HepG2 (cell line): ENCODE results near the gene ARID3C. TPM values are rescaled to one million over a fixed set of nuclear protein-coding genes. Genes with fewer than 3 reads are reported as not detected.

ENCODE experiments used
- AHR ChIP-seq: IDR thresholded peaks from 2 replicates; pipeline ENCODE4 v1.6.1; 2018; ENCODE audit warnings: missing genetic modification reagents, missing compliant biosample characterization
- FLYWCH1 ChIP-seq: sonication (generic); formaldehyde crosslinking; IDR thresholded peaks from 2 replicates; pipeline ENCODE4 v1.8.1; 2023; ENCODE audit warnings: mild to moderate bottlenecking, missing genetic modification reagents
- RAD51 ChIP-seq: fragments of 450-650 bp; IDR thresholded peaks from 2 replicates; pipeline ENCODE4 v1.6.1; 2016; ENCODE audit warnings: borderline replicate concordance
- SIN3B ChIP-seq: fragments of 150-350 bp; IDR thresholded peaks from 2 replicates; pipeline ENCODE4 v1.6.1; 2014; ENCODE audit warnings: low read length
- SNAPC2 ChIP-seq: sonication (generic); formaldehyde crosslinking; IDR thresholded peaks from 2 replicates; pipeline ENCODE4 v1.8.1; 2022; ENCODE audit warnings: mild to moderate bottlenecking, missing genetic modification reagents
- SPEN ChIP-seq: sonication (generic); formaldehyde crosslinking; IDR thresholded peaks from 2 replicates; pipeline ENCODE4 v1.5.1; 2020; ENCODE audit warnings: low read depth, mild to moderate bottlenecking, missing genetic modification reagents
- U2AF2 ChIP-seq: fragments of 200-400 bp; formaldehyde crosslinking; IDR thresholded peaks from 2 replicates; pipeline ENCODE4 v1.6.1; 2017; ENCODE audit warnings: low read depth, mild to moderate bottlenecking, low read length
- ZBTB38 ChIP-seq: sonication (generic); formaldehyde crosslinking; IDR thresholded peaks from 2 replicates; pipeline ENCODE4 v1.5.1; 2020; ENCODE audit warnings: mild to moderate bottlenecking, missing genetic modification reagents
- ZNF703 ChIP-seq: sonication (generic); formaldehyde crosslinking; IDR thresholded peaks from 2 replicates; pipeline ENCODE4 v1.5.1; 2020; ENCODE audit warnings: missing genetic modification reagents, mild to moderate bottlenecking, moderate library complexity, borderline replicate concordance
- polyA plus RNA-seq, 8 experiments: library from polyadenylated mRNA; depleted of rRNA in 3 of 8; stranded (reverse) in 7 of 8; unstranded in 1 of 8; fragments of >200 nt; fragmentation: Illumina TruSeq in 4 of 8; extraction: Trizol in 4 of 8; gene quantifications; 2 replicates each; pipeline versions ENCODE4 v1.2.1 to v1.2.3, GENCODE V29; 2011 to 2016; ENCODE audit warnings: low read depth in 4 of 8, missing spikeins in 1 of 8, mixed read lengths in 1 of 8; ENCODE audit not compliant: insufficient read depth in 1 of 8
- total RNA-seq, 5 experiments: library from RNA; depleted of rRNA; stranded (reverse); fragments of >200 nt; fragmentation: Illumina TruSeq; extraction: Trizol; gene quantifications; 2 replicates each; pipeline ENCODE4 v1.2.3, GENCODE V29; 2016; ENCODE audit warnings: low read depth in 1 of 5
- TF ChIP-seq, protein P1 (sequence below): sonication (generic); formaldehyde crosslinking; IDR thresholded peaks from 2 replicates; pipeline ENCODE4 v1.4.0; 2020; ENCODE audit warnings: mild to moderate bottlenecking, missing genetic modification reagents
- TF ChIP-seq, protein P2 (sequence below): sonication (generic); formaldehyde crosslinking; IDR thresholded peaks from 2 replicates; pipeline ENCODE4 v1.5.0; 2020; ENCODE audit warnings: mild to moderate bottlenecking, missing genetic modification reagents
- TF ChIP-seq, protein P3 (sequence below): sonication (generic); formaldehyde crosslinking; IDR thresholded peaks from 2 replicates; pipeline ENCODE4 v1.5.0; 2020; ENCODE audit warnings: mild to moderate bottlenecking, missing genetic modification reagents, borderline replicate concordance
- TF ChIP-seq, protein P4 (sequence below): sonication (generic); formaldehyde crosslinking; IDR thresholded peaks from 2 replicates; pipeline ENCODE4 v1.4.0; 2020; ENCODE audit warnings: missing genetic modification reagents
- TF ChIP-seq, protein P5 (sequence below): sonication (generic); formaldehyde crosslinking; IDR thresholded peaks from 2 replicates; pipeline ENCODE4 v1.4.0; 2020; ENCODE audit warnings: mild to moderate bottlenecking, missing genetic modification reagents

The ARID3C gene
- total and polyA plus RNA-seq, 2 of the 13 experiments (the other 11 are each of a cell fraction or from before 2014, with no cell fraction given), result not detected

DNA sequence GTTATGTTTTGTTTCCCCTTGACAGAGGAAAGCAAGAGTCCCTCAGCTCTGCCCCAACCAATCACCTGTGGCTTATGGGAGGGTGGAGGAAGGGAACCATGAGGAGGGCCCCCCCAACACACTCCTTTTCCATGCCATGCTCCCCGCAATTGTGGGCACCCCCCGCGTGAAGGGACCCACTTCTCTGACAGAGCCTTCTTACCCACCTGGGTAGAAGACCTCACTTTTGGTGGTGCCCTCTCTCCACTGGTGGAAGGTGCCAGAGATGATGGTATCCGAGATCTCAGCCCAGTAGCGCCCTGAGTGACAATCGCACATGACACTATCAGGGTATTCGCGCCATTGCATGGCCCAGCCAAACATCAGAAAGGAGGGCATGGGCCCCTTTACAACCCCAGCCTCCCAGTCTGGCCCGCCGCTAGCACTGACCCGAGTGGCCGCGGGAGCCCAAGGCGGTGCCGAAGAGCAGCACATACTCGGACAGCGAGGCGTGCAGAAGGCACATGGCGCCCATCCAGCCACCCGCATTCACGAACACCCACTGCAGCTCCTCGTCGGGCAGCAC is 8.0 kb upstream of the ARID3C start (continued):
- TF ChIP-seq, protein P1, sequence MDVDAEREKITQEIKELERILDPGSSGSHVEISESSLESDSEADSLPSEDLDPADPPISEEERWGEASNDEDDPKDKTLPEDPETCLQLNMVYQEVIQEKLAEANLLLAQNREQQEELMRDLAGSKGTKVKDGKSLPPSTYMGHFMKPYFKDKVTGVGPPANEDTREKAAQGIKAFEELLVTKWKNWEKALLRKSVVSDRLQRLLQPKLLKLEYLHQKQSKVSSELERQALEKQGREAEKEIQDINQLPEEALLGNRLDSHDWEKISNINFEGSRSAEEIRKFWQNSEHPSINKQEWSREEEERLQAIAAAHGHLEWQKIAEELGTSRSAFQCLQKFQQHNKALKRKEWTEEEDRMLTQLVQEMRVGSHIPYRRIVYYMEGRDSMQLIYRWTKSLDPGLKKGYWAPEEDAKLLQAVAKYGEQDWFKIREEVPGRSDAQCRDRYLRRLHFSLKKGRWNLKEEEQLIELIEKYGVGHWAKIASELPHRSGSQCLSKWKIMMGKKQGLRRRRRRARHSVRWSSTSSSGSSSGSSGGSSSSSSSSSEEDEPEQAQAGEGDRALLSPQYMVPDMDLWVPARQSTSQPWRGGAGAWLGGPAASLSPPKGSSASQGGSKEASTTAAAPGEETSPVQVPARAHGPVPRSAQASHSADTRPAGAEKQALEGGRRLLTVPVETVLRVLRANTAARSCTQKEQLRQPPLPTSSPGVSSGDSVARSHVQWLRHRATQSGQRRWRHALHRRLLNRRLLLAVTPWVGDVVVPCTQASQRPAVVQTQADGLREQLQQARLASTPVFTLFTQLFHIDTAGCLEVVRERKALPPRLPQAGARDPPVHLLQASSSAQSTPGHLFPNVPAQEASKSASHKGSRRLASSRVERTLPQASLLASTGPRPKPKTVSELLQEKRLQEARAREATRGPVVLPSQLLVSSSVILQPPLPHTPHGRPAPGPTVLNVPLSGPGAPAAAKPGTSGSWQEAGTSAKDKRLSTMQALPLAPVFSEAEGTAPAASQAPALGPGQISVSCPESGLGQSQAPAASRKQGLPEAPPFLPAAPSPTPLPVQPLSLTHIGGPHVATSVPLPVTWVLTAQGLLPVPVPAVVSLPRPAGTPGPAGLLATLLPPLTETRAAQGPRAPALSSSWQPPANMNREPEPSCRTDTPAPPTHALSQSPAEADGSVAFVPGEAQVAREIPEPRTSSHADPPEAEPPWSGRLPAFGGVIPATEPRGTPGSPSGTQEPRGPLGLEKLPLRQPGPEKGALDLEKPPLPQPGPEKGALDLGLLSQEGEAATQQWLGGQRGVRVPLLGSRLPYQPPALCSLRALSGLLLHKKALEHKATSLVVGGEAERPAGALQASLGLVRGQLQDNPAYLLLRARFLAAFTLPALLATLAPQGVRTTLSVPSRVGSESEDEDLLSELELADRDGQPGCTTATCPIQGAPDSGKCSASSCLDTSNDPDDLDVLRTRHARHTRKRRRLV, result 0 out of 2 replicates have a peak, but pooled peaks have one; percentile 32
- TF ChIP-seq, protein P2, sequence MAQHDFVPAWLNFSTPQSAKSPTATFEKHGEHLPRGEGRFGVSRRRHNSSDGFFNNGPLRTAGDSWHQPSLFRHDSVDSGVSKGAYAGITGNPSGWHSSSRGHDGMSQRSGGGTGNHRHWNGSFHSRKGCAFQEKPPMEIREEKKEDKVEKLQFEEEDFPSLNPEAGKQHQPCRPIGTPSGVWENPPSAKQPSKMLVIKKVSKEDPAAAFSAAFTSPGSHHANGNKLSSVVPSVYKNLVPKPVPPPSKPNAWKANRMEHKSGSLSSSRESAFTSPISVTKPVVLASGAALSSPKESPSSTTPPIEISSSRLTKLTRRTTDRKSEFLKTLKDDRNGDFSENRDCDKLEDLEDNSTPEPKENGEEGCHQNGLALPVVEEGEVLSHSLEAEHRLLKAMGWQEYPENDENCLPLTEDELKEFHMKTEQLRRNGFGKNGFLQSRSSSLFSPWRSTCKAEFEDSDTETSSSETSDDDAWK (CRISPR knock-in tag), result no peak
- TF ChIP-seq FLYWCH1 (CRISPR knock-in tag), result no peak
- TF ChIP-seq U2AF2, result no peak
- no peak for TF ChIP-seq RAD51
- TF ChIP-seq ZBTB38 (CRISPR knock-in tag), result no peak
- TF ChIP-seq SPEN (CRISPR knock-in tag), result no peak
- TF ChIP-seq, protein P3, sequence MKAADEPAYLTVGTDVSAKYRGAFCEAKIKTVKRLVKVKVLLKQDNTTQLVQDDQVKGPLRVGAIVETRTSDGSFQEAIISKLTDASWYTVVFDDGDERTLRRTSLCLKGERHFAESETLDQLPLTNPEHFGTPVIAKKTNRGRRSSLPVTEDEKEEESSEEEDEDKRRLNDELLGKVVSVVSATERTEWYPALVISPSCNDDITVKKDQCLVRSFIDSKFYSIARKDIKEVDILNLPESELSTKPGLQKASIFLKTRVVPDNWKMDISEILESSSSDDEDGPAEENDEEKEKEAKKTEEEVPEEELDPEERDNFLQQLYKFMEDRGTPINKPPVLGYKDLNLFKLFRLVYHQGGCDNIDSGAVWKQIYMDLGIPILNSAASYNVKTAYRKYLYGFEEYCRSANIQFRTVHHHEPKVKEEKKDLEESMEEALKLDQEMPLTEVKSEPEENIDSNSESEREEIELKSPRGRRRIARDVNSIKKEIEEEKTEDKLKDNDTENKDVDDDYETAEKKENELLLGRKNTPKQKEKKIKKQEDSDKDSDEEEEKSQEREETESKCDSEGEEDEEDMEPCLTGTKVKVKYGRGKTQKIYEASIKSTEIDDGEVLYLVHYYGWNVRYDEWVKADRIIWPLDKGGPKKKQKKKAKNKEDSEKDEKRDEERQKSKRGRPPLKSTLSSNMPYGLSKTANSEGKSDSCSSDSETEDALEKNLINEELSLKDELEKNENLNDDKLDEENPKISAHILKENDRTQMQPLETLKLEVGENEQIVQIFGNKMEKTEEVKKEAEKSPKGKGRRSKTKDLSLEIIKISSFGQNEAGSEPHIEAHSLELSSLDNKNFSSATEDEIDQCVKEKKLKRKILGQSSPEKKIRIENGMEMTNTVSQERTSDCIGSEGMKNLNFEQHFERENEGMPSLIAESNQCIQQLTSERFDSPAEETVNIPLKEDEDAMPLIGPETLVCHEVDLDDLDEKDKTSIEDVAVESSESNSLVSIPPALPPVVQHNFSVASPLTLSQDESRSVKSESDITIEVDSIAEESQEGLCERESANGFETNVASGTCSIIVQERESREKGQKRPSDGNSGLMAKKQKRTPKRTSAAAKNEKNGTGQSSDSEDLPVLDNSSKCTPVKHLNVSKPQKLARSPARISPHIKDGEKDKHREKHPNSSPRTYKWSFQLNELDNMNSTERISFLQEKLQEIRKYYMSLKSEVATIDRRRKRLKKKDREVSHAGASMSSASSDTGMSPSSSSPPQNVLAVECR (CRISPR knock-in tag), result no peak
- TF ChIP-seq AHR (CRISPR knock-in tag), result no peak
- TF ChIP-seq ZNF703 (CRISPR knock-in tag), result peak; percentile 38; the same call in 1 of the 2 replicates
- no peak for TF ChIP-seq SIN3B
- TF ChIP-seq SNAPC2, result 0 out of 2 replicates have a peak, but pooled peaks have one; percentile 7
- TF ChIP-seq, protein P4, sequence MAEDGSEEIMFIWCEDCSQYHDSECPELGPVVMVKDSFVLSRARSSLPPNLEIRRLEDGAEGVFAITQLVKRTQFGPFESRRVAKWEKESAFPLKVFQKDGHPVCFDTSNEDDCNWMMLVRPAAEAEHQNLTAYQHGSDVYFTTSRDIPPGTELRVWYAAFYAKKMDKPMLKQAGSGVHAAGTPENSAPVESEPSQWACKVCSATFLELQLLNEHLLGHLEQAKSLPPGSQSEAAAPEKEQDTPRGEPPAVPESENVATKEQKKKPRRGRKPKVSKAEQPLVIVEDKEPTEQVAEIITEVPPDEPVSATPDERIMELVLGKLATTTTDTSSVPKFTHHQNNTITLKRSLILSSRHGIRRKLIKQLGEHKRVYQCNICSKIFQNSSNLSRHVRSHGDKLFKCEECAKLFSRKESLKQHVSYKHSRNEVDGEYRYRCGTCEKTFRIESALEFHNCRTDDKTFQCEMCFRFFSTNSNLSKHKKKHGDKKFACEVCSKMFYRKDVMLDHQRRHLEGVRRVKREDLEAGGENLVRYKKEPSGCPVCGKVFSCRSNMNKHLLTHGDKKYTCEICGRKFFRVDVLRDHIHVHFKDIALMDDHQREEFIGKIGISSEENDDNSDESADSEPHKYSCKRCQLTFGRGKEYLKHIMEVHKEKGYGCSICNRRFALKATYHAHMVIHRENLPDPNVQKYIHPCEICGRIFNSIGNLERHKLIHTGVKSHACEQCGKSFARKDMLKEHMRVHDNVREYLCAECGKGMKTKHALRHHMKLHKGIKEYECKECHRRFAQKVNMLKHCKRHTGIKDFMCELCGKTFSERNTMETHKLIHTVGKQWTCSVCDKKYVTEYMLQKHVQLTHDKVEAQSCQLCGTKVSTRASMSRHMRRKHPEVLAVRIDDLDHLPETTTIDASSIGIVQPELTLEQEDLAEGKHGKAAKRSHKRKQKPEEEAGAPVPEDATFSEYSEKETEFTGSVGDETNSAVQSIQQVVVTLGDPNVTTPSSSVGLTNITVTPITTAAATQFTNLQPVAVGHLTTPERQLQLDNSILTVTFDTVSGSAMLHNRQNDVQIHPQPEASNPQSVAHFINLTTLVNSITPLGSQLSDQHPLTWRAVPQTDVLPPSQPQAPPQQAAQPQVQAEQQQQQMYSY (CRISPR knock-in tag), result 0 out of 2 replicates have a peak, but pooled peaks have one; percentile 14
- TF ChIP-seq, protein P5, sequence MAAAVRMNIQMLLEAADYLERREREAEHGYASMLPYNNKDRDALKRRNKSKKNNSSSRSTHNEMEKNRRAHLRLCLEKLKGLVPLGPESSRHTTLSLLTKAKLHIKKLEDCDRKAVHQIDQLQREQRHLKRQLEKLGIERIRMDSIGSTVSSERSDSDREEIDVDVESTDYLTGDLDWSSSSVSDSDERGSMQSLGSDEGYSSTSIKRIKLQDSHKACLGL, result peak; percentile 86; the same call in 1 of the 2 replicates
